HG02642 (cell line): Measurements from ENCODE around the gene TSPYL1.

ENCODE experiments used
- ATAC-seq: cut with Tn5 transposase; IDR thresholded peaks from one replicate; pipeline ENCODE4 v1.9.1; 2021; ENCODE audit warnings: mild to moderate bottlenecking; ENCODE audit not compliant: unreplicated experiment, poor library complexity

The TSPYL1 gene

DNA sequence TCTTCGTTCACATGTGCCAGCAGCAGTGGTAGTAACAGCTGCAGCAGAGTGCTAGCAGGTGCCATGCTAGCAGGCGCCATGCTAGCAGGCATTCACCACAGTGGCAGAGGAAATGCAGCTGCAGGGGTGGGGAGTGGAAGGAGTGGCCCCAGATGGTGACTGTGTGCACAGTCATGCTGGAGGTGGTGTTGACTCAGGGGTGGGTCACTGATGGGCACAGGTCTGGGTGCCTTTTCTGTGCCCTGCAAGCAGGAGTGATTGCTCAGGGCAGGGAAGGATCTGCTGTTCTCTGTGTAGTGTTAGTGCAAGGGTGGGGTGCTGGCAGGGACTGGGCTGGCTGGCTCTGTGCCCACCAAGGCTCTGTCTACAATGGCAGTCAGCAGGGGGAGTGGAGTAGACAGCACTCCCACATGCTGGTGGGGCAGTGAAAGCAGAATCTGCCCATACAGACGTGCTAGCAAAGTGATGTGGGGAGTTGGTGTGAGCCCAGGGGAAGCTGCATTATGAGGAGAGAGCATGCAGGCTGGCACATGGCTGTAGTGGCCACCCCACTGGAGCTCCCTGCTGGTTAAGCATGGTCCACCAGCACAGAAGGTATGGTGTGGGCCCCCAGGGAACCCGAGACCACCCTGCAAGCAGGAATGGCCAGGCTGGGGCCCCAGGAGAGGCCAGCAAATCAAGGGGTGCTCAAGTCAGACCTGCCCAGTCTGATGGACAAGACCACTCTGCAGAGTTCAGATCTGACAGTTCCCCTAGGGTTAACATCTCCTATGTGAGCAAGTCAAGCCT, 14.5 kb downstream of the TSPYL1 start:
- no peak for ATAC-seq

DNA sequence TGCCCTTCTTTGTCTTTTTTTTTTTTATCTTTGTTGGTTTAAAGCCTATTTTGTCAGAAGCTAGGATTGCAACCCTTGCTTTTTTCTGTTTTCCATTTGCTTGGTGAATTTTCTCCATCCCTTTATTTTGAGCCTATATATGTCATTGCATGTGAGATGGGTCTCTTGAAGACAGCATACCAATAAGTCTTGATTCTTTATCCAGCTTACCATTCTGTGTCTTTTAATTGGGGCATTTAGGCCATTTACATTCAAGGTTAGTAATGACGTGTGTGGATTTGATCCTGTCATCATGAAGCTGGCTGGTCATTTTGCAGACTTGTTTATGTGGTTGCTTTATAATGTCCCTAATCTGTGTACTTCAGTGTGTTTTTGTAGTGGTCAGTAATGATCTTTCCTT, 16.4 kb downstream of the TSPYL1 start:
- no peak for ATAC-seq

DNA sequence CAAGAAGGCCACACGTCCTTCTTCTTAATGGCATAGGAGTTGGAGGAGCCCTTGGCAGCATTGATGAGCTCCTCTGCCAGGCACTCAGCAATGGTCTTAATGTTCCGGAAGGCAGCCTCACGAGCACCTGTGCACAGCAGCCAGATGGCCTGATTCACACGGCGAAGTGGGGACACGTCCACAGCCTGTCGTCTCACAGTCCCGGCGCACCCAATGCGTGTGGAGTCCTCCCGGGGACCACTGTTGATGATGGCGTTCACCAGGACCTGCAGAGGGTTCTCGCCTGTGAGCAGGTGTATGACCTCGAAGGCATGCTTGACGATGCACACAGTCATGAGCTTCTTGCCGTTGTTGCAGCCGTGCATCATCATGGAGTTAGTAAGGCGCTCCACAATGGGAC, 21.2 kb downstream of the TSPYL1 start:
- no peak for ATAC-seq

DNA sequence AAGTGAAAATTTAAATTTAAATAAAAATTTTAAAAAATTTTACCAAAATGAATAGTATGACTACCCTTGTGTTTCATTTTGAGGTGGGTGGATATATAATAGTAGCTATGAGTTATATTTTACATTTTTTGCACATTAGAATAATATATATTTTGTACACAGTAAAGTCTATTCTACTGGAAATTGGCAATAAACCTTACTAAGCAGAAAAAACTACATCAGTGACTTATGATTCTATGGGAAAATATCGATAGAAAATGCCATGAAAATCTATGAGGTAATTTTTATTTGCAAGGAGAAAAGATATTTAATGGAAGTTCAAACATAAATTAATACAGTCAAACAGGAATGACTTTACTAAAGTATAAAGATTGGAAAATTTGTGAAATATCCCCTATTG, 23.0 kb downstream of the TSPYL1 start:
- no peak for ATAC-seq

DNA sequence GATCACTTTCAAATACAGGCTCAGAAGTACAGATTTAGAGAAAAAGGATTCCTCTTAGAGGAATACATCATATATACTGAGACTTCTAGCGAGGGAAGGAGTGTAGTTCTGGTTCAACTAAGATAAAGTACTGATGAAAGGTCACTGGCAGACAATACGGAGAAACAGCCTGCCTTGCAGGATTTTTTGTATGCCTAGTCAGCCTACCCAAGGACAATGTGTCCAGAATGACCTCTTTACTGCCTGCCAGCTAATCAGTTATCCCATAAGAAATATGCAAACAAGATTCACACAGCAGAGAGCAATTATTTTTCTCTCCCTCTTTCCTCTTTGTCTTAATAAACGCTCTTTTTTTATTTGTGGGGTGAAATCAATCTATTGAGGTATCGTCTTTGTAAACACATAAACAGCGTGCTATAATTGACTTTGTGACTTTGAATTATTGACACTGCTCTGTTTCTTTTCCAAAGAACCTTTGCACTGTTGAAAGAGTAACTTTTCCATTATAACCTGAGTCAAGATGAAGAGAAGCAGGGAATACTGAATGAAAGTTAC, 24.4 kb downstream of the TSPYL1 start:
- no peak for ATAC-seq

DNA sequence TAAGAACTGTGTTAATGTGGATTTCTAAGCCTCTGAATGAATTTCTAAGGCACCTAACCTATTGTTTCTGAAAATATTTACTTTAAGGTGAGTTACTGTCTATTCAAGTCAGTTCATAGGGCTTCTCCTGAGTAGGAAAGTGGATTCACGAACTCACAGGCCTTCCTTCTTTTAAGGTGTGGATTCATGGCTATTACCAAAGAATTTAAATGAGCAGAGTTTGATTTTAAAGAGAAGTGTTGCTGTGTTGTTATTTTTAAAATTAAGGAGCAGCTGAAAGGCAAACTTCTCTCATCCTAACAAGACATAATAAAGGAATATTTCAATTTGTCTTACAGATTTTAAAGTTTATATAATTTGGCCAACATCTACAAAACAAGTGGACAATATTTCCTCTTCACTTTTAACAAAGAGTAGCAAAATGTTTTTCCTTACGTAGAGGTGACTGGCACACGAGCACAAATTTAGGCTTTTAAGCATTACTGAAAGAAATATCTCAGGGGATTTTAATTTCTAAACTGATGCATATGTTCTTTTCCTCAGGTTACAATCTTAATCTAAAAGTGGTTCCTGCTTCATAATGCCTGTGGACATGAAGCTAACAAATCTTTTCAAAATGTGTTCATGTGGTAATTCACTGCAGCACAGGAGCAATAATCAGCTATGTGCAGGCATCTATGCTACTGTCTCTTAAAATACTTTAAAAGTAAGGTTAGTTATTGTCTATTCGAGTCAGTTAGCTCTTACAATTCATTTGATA, 25.3 kb downstream of the TSPYL1 start:
- peak; percentile 29 for ATAC-seq

DNA sequence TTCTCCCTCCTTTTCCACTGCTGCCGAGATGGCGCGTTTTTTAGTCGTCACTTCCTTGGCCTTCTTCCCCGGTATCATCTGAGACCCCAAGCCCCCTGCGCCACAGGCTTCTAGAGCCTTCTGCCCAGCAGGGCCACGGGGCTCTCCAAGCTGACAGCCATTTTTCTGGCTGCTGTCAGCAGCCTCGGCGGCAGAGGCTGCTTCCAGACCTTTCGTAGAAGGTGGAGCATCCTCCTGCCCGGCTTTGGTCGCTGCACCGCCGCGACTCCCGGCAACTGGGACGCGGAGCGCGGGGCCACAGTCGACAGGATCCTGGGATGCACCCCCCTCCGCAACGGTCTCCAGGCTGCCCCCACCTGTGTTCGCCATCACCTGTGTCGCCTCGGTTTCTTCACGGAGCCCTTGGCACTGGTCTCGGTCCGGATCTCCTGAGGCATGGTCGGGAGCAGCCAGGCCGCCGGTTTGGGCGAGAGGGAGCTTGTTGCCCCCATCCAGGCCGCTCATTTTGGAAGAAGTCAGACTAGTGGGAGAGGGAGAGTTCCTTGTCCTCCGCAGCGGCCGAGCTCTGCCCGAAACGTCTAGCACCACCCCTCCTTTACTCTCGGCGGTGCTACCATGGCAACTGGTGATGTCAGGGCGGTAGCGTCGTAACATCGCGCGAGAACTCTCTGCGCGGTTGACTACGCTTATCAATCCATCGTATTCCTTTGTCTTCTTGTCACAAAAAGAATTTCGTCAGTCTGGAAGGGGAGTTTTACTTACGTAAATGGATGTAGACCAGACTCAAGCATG, 26.0 kb downstream of the TSPYL1 start, which contains the start of gene TSPYL4:
TSS of gene TSPYL4 (minus strand) at position 571 of the 792 bp plus-strand sequence. CDS start at position 504, 67 bp downstream.
- ATAC-seq, result peak; percentile 100

DNA sequence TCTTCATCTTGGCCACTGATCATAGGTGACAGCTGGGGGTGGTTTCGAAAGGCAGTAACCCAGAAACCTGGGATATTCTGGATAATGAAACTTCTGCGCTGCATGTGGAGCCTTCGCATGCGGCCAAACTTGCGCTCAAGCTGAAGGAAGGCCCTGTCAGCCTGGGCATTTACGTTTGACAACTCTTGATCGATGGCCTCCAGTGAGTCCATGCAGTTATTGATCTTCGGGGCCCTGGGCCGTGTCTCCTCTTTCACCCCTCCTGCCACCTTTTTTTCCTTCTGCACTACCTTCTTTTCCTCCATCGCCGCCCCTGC, 26.6 kb downstream of the TSPYL1 start:
- no peak for ATAC-seq

DNA sequence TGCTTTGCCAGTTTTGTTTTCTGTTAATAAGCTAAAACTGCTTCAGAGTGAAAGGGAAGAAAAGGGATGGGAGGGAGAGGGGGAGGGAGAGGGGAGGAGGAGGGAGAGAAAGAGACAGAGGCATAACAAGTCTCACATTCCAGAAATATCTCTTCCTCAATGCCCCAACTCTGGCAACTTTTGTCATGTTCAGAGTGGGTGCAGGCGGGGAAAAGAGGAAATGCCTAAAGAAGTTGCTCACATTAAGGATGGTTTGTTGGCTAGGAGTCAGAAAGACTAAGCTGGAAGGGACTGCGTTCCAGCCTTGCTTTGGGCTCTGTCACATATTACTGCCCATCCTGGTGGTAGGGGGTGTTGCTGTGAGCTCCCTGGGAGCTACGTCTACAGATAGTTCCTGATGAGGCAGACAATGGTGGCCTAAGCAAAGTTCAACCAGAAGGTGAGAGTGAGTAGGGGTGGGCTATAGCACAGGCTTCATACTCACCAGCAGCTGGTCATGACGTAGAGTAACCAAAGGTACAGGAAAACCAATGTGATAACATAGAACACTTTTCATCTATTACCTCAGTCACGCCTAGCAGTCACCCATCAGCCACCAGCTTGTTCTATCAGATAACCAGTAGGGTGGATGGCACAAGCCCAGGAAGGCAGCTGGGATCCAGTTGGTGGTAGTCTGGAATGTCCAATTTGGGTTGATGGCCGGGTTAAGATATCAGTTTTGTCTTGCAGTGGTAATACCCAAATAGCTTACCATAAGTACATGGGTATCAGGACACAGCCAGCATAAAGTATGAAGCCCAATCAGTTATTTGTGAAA, 28.0 kb downstream of the TSPYL1 start:
- ATAC-seq, result no peak

DNA sequence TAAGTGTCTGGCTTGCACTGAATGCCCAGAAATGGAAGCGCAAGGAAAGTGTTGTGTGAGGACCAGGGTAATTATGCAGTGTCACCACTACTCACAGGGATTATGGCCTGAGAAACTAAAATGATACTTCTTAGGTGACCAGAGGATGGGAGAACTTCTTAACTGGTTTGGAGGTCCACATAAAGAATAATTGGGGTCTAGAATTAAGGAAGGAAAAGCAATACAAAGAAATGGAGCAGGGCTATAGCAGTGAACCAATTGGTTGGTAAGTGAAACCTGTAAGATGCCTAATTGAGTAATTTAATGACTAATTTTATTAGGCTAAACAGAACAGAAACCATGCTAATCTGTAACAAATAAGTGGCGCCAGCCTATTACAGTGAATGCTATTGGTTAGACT, 31.2 kb downstream of the TSPYL1 start:
- ATAC-seq, result no peak

DNA sequence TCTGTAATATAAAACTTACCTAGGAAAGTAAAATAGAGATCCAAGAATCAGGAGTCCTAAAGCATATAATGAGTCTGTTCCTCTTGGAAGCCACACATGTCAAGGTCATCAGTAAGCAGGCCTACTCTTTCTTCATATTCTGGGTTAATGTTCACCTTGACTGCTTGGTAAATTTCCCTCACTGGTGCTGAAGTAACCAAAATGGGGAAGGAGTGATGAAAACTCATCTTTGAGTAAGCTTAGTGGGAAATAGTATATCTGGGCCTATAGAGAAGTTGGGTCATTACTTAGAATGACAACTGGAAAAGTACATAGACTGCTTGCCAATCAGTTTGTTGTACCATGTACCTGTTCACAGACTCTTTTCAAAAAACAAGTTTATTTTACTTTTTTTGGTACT, 32.4 kb downstream of the TSPYL1 start:
- ATAC-seq, result no peak

DNA sequence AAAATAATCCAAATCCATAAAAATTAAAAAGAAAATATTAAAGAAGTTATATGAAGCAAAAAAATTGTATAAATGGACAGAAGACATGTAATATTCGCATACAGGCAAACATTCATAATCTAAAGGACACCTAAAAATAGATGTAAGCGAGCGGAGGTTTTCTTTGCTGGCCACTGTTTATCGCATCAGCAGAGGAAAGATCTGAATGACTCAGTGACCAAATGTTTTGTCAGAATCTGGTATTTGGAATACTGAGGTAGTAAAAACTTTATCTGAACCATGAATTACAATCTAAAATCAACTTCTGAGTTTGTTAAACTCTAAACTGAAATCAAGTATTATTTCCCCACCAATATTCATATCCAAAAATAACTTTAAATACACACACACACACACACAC, 33.6 kb downstream of the TSPYL1 start:
- no peak for ATAC-seq

DNA sequence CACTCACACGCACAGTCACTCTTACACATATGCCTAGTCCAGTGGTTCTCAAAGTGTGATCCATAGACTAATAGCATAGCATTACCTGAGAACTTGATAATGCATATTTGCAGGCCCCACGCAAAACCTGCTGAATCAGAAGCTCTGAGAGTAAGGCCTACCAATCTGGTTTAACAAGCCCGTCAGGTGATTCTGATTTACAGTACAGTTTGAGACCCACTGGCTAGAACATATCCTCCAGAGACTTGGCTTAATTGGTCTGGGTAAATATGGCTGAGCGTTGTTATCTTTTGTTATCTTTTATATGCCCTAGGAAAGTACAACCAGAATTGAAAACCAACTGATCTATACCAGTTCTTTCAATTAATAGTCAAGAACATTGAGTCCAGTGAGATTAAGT, 35.4 kb downstream of the TSPYL1 start:
- no peak for ATAC-seq

DNA sequence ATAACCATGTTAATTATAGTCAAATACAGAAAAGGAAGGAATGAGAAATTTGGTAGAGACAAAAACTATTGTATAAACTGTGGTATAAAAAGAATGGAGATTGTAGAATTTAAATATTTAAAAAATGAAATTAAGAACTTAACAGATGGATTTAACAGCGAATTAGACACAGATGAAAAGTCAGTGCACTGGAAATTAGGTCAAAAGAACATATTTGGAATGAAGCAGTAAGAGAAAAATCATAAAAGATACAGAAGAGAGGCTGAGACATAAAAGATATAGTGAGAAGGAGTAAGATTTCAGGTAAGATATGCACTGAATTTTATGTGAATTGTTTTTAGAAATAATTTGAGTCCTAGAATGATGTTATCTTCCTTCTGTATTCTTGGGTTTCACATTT, 39.9 kb downstream of the TSPYL1 start:
- ATAC-seq, result no peak

DNA sequence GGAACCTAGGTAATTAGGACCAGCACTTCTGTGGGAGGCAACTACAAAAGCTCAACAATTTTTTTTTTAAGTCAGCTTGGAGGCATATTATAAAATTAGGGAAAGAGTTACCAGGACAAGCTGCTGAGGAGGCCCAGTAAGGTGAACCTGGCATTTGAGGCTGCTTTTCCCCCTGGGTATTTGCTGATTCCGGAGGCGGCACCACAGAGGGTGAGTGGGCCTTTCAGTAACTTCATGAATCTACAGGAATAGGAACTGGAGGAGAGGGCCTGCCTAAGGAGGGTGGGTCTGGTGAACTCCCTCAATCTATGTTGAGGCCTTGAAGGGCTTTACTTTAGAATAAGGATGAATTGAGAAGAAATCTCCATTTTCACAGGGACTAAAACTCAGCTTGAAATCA, 40.5 kb downstream of the TSPYL1 start:
- no peak for ATAC-seq

DNA sequence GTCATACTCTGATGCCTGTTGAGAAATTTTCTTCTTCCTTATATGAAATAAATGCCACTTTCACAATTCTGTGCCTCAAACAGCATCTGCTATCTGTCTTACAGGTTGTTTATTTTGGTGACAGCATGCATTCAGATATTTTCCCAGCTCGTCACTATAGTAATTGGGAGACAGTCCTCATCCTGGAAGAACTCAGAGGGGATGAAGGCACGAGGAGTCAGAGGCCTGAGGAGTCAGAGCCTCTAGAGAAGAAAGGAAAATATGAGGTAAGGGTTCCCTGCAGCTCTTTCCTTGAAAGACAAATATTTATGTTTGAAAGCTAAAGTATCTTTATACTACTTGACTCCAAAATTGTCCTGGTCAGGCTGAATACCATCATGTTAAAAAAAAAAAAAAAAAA, 41.6 kb downstream of the TSPYL1 start:
- no peak for ATAC-seq

DNA sequence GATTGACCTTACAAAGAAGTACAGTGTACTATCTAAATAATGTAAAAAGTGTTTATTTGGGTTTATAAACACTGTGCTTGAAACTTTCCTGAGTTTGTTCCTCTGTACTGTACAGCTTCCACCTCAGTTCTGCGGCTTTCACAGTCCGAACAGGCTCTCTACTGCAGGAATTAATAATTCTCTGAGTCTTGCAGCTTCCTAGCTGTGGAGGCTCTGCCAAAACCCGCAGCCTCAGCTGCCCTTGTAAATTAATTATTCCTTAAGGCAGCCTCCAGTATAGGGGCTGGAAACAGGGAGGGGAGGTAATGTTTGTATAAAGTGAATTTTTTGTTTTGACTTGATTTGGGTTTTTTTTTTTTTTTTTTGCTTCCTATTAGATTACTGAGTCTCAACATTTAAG, 45.0 kb downstream of the TSPYL1 start:
- no peak for ATAC-seq

DNA sequence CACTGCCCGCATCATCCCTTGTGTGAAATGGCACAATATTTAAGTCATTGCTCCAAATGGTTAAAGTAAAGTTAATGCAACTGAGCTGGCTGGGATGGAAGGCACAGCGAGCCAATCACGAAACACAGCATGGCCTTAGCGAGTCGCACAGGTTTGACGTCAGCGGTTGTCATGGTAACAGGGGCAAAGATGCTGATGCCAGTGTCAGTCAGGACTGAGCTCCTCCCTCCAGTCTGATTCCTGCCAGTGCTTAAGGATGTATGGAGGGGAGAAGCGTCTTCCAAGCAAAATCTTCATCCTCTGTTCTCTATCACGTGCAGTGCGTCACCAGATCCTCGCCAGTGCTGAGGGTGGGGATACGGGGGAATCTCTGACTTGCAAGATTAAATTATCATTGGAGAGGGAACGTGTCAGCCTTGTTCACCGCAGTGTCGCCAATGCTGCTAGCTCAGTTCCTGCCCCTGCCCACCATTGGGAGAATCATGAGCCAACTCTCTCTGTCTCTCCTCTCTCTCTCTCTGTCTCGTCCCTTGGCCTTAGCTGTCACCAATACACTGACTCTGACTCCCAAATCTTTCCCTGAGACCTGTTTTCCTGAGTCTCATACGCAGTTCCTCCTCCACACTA, 50.3 kb downstream of the TSPYL1 start:
- no peak for ATAC-seq
